Fibroblast of lung (primary cell): ENCODE data around the gene PAX3. TPM values are rescaled to one million over a fixed set of nuclear protein-coding genes. Genes with fewer than 3 reads are reported as not detected.

Experiments
- DNase-seq, 2 donors: peaks; one replicate each; pipeline versions ENCODE4 v3.0.0 to v3.0.0-alpha.2; 2010; ENCODE audit warnings: low read depth in 2 of 2
- H2AFZ ChIP-seq: 2 replicates; pipeline ENCODE4 v1.5.1; 2012; ENCODE audit warnings: low read length, control low read depth, inconsistent platforms
- H3K27ac ChIP-seq: 2 replicates; pipeline ENCODE4 v1.5.1; 2011; ENCODE audit warnings: low read length, control low read depth; ENCODE audit not compliant: insufficient read depth
- H3K27me3 ChIP-seq: 2 replicates; pipeline ENCODE4 v1.5.1; 2011; ENCODE audit warnings: mild to moderate bottlenecking, low read length; ENCODE audit not compliant: control insufficient read depth, insufficient read depth
- H3K36me3 ChIP-seq: 2 replicates; pipeline ENCODE4 v1.5.1; 2011; ENCODE audit warnings: low read length; ENCODE audit not compliant: control insufficient read depth, insufficient read depth
- H3K4me1 ChIP-seq: 2 replicates; pipeline ENCODE4 v1.5.1; 2011; ENCODE audit warnings: low read length; ENCODE audit not compliant: control insufficient read depth, insufficient read depth; ENCODE audit errors: extremely low read depth
- H3K4me2 ChIP-seq: 2 replicates; pipeline ENCODE4 v1.5.1; 2011; ENCODE audit warnings: low read length, control low read depth; ENCODE audit not compliant: insufficient read depth; ENCODE audit errors: extremely low read depth
- H3K4me3 ChIP-seq, 4 experiments: fragments of 200-600 bp in 1 of 4; sonication (generic) in 1 of 4; replicated peaks in 1 of 4; 2 replicates each; pipeline ENCODE4 v1.5.1; 2011 to 2016; ENCODE audit warnings: low read length in 4 of 4, low read depth in 3 of 4, mild to moderate bottlenecking in 3 of 4, control low read depth in 2 of 4, inconsistent platforms in 1 of 4, mixed read lengths in 1 of 4; ENCODE audit not compliant: insufficient read depth in 1 of 4; ENCODE audit errors: control extremely low read depth in 1 of 4
- H3K79me2 ChIP-seq: 2 replicates; pipeline ENCODE4 v1.5.1; 2012; ENCODE audit warnings: mild to moderate bottlenecking, low read length, inconsistent platforms; ENCODE audit not compliant: control insufficient read depth, insufficient read depth
- H3K9ac ChIP-seq: 2 replicates; pipeline ENCODE4 v1.5.1; 2011; ENCODE audit warnings: mild to moderate bottlenecking, low read length, control low read depth; ENCODE audit not compliant: insufficient read depth
- H3K9me3 ChIP-seq: 2 replicates; pipeline ENCODE4 v1.5.1; 2012; ENCODE audit warnings: low read depth, low read length; ENCODE audit not compliant: control insufficient read depth, insufficient read depth
- H4K20me1 ChIP-seq: 2 replicates; pipeline ENCODE4 v1.5.1; 2011; ENCODE audit warnings: low read length; ENCODE audit not compliant: control insufficient read depth, insufficient read depth; ENCODE audit errors: extremely low read depth
- CTCF ChIP-seq, 2 donors: IDR thresholded peaks in 1 of 2; conservative IDR thresholded peaks in 1 of 2; 1 replicate in 1 of 2; 2 replicates in 1 of 2; pipeline ENCODE4 v1.5.1; 2011 to 2012; ENCODE audit warnings: low read length in 2 of 2, control low read depth in 1 of 2, inconsistent platforms in 1 of 2, low read depth in 1 of 2, mild to moderate bottlenecking in 1 of 2
- EZH2 ChIP-seq: IDR thresholded peaks from 2 replicates; pipeline ENCODE4 v1.5.1; 2012; ENCODE audit warnings: low read length, control low read depth, mild to moderate bottlenecking; ENCODE audit errors: missing control alignments
- polyA minus RNA-seq: library from RNA; depleted of rRNA, polyadenylated mRNA; stranded (reverse); fragments of >200 nt; gene quantifications from 2 replicates; pipeline ENCODE4 v1.2.3, GENCODE V29; 2011; ENCODE audit warnings: low replicate concordance
- polyA plus RNA-seq, 2 donors: library from polyadenylated mRNA; depleted of rRNA in 1 of 2; stranded (reverse) in 1 of 2; unstranded in 1 of 2; fragments of >200 nt; gene quantifications; 2 replicates each; pipeline ENCODE4 v1.2.1, GENCODE V29; 2011 to 2012; ENCODE audit warnings: missing spikeins in 1 of 2
- total RNA-seq: library from RNA; depleted of rRNA; stranded (reverse); fragments of >200 nt; gene quantifications from 2 replicates; pipeline ENCODE4 v1.2.1, GENCODE V29; 2014

Gene PAX3
- total RNA-seq: not detected in 2 replicates
- not detected in 2 replicates for polyA plus RNA-seq
- not detected in 2 replicates for polyA plus RNA-seq (2012)
- not detected in 2 replicates for polyA minus RNA-seq

- Histone ChIP-seq H3K79me2 (no peaks in the 10 kb centered on the region), H3K9me3 (no peaks in the 10 kb centered on the region), H3K4me3 (no peak within 1 kb of the TSS), H3K27ac (no peak within 1 kb of the TSS), H2AFZ (no peak within 1 kb of the TSS), H3K27me3 (peaks cover 95% of the 10 kb centered on the region), H3K9ac (no peak within 1 kb of the TSS), H3K36me3 (no peaks in the 10 kb centered on the region), H3K4me1 (peaks cover 2% of the 10 kb centered on the region), H3K4me2 (peak within 1 kb of the TSS; percentile 13), H4K20me1 (no peaks in the 10 kb centered on the region)
- DNase-seq: peak in 1 of 2 donors; percentile 90
- TF ChIP-seq CTCF (conservative IDR thresholded peaks at IDR 0.05 in 1 of 2, IDR thresholded peaks at IDR 0.05 in 1 of 2; ENCODE audit: low read depth in 1 of 2, low read length in 2 of 2) (no peak), EZH2 (no peak)
These were observed at the start of gene PAX3 for GRCh38 chr2:222298311-222299150. PAX3 (minus strand) TSS chr2:222298998; CDS start chr2:222298615, 383 bp downstream.

GRCh38 chr2:222341331-222341730, 42.5 kb upstream of the PAX3 start:
- Histone ChIP-seq H3K27me3 (no peaks in the 10 kb centered on the region), H3K36me3 (no peaks in the 10 kb centered on the region), H3K9me3 (no peaks in the 10 kb centered on the region), H3K9ac (no peak overlapping the region), H3K4me2 (no peak overlapping the region), H3K4me3 (no peak overlapping the region), H3K79me2 (no peaks in the 10 kb centered on the region), H3K27ac (no peak overlapping the region), H2AFZ (no peak overlapping the region), H4K20me1 (no peaks in the 10 kb centered on the region), H3K4me1 (no peaks in the 10 kb centered on the region)
- no peak for TF ChIP-seq EZH2
- no peak for TF ChIP-seq CTCF (conservative IDR thresholded peaks at IDR 0.05 in 1 of 2, IDR thresholded peaks at IDR 0.05 in 1 of 2; ENCODE audit: low read depth in 1 of 2, low read length in 2 of 2)
- DNase-seq: no peak

GRCh38 chr2:222338374-222338773, 39.6 kb upstream of the PAX3 start:
- TF ChIP-seq EZH2 (no peak), CTCF (conservative IDR thresholded peaks at IDR 0.05 in 1 of 2, IDR thresholded peaks at IDR 0.05 in 1 of 2; ENCODE audit: low read depth in 1 of 2, low read length in 2 of 2) (no peak)
- Histone ChIP-seq H3K9me3 (no peaks in the 10 kb centered on the region), H3K4me1 (no peaks in the 10 kb centered on the region)

More at GRCh38 chr2:222338374-222338773, 39.6 kb upstream of the PAX3 start:
- Histone ChIP-seq H3K27ac (no peak overlapping the region), H3K79me2 (no peaks in the 10 kb centered on the region), H3K36me3 (no peaks in the 10 kb centered on the region), H3K27me3 (no peaks in the 10 kb centered on the region), H3K4me3 (no peak overlapping the region), H2AFZ (no peak overlapping the region), H3K4me2 (no peak overlapping the region), H4K20me1 (no peaks in the 10 kb centered on the region), H3K9ac (no peak overlapping the region)
- DNase-seq: no peak
